HEK293T (cell line): ENCODE data around the gene LTBR.
"Not testable (repeated sequence)": the region's sequence is repeated elsewhere in the genome, so short reads cannot be mapped to it uniquely, and the experiment has no call there.

Experiments
- CTCF ChIA-PET: fragments of 350-600 bp; formaldehyde crosslinking; extraction: SDS; loops from one replicate; lab custom pipeline; 2021; ENCODE audit warnings: antibody characterized with exemption, inconsistent platforms; lab: Yijun Ruan, JAX
- POLR2A ChIA-PET: fragments of 350-600 bp; formaldehyde crosslinking; extraction: SDS; loops from one replicate; lab custom pipeline; 2020; ENCODE audit warnings: antibody characterized with exemption, inconsistent platforms; lab: Yijun Ruan, JAX
- DNase-seq: peaks from one replicate; pipeline ENCODE4 v3.0.0; 2012; ENCODE audit warnings: mixed read lengths; ENCODE audit errors: extremely low spot score
- ARNT ChIP-seq: fragments of 450-650 bp; IDR thresholded peaks from 2 replicates; pipeline ENCODE4 v1.6.1; 2017; ENCODE audit warnings: mild to moderate bottlenecking
- BHLHE40 ChIP-seq: fragments of 450-650 bp; IDR thresholded peaks from 2 replicates; pipeline ENCODE4 v1.6.1; 2016; ENCODE audit warnings: mild to moderate bottlenecking, moderate library complexity, borderline replicate concordance
- CTBP1 ChIP-seq: fragments of 450-650 bp; IDR thresholded peaks from 2 replicates; pipeline ENCODE4 v1.6.1; 2016; ENCODE audit warnings: borderline replicate concordance
- ELF4 ChIP-seq: fragments of 450-650 bp; IDR thresholded peaks from 2 replicates; pipeline ENCODE4 v1.6.1; 2017; ENCODE audit warnings: antibody characterized with exemption
- FOXA1 ChIP-seq: fragments of 450-650 bp; IDR thresholded peaks from 2 replicates; pipeline ENCODE4 v1.6.1; 2016; ENCODE audit warnings: mild to moderate bottlenecking
- FOXK2 ChIP-seq: fragments of 450-650 bp; IDR thresholded peaks from 2 replicates; pipeline ENCODE4 v1.6.1; 2016; ENCODE audit warnings: mild to moderate bottlenecking
- FOXM1 ChIP-seq: fragments of 450-650 bp; IDR thresholded peaks from 2 replicates; pipeline ENCODE4 v1.6.1; 2017; ENCODE audit warnings: mild to moderate bottlenecking, borderline replicate concordance
- HDGF ChIP-seq: fragments of 450-650 bp; IDR thresholded peaks from 2 replicates; pipeline ENCODE4 v1.6.1; 2017; ENCODE audit warnings: antibody characterized with exemption, borderline replicate concordance
- L3MBTL2 ChIP-seq: fragments of 450-650 bp; conservative IDR thresholded peaks from 2 replicates; pipeline ENCODE4 v1.6.1; 2016; ENCODE audit warnings: mild to moderate bottlenecking
- LEF1 ChIP-seq: fragments of 450-650 bp; IDR thresholded peaks from 2 replicates; pipeline ENCODE4 v1.6.1; 2017; ENCODE audit warnings: mild to moderate bottlenecking, borderline replicate concordance
- NFRKB ChIP-seq: fragments of 450-650 bp; IDR thresholded peaks from 2 replicates; pipeline ENCODE4 v1.6.1; 2016; ENCODE audit warnings: mild to moderate bottlenecking, moderate library complexity
- SP1 ChIP-seq: fragments of 450-650 bp; IDR thresholded peaks from 2 replicates; pipeline ENCODE4 v1.6.1; 2017
- SUZ12 ChIP-seq: fragments of 450-650 bp; IDR thresholded peaks from 2 replicates; pipeline ENCODE4 v1.6.1; 2016; ENCODE audit warnings: mild to moderate bottlenecking
- TARDBP ChIP-seq: fragments of 450-650 bp; IDR thresholded peaks from 2 replicates; pipeline ENCODE4 v1.6.1; 2016
- ZNF384 ChIP-seq: fragments of 450-650 bp; IDR thresholded peaks from 2 replicates; pipeline ENCODE4 v1.6.1; 2016
- TF ChIP-seq, protein P1 (sequence below): fragments of 450-650 bp; IDR thresholded peaks from 2 replicates; pipeline ENCODE4 v1.6.1; 2016

Gene LTBR

DNA sequence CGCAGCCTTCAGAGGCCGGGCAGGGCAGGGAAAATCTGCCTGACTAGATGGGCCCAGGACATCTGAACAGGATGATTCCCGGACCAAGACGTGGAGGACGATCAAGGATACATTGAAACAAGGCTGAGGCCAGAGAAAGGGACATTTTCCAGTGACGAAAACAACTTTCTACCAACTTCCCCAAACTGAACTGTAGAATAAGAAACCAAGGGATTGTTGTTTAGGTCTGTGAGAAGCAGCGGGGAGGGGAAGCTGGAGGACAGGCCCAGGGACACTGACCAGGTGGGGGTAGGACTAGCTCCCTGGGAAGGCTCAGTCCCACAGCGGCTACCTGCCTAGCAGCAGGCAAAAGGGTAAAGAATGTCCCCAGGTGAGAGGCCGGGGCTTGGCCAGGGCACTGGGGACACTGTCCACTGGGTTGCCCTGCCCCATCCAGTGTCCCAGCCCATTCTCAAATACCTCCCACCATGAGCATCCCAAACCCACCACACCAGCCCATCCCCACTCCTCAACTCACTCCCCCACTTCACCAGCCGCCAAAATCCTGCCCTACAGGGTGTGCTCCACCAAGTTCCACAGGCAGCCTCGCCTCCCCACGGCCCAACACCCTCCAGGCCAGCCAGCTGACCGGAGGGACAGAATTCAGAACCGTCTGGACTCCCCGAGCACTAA is 43.1 kb upstream of the LTBR start:
- TF ChIP-seq ELF4 (no peak), CTBP1 (no peak), ZNF384 (no peak), ARNT (no peak), HDGF (no peak), TARDBP (no peak), SUZ12 (no peak), LEF1 (no peak), SP1 (no peak), NFRKB (no peak), BHLHE40 (no peak), FOXA1 (no peak), FOXK2 (no peak), L3MBTL2 (no peak), FOXM1 (no peak)
- TF ChIP-seq, protein P1, sequence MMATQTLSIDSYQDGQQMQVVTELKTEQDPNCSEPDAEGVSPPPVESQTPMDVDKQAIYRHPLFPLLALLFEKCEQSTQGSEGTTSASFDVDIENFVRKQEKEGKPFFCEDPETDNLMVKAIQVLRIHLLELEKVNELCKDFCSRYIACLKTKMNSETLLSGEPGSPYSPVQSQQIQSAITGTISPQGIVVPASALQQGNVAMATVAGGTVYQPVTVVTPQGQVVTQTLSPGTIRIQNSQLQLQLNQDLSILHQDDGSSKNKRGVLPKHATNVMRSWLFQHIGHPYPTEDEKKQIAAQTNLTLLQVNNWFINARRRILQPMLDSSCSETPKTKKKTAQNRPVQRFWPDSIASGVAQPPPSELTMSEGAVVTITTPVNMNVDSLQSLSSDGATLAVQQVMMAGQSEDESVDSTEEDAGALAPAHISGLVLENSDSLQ: no peak
- no peak for DNase-seq
- POLR2A ChIA-PET: interaction anchor here (0.8 to 3.2 kb wide), 6 partner anchors 17 to 193 kb away, joined by 3 to 17 read pairs (median 4); partner anchors contain the start of gene GAPDH

DNA sequence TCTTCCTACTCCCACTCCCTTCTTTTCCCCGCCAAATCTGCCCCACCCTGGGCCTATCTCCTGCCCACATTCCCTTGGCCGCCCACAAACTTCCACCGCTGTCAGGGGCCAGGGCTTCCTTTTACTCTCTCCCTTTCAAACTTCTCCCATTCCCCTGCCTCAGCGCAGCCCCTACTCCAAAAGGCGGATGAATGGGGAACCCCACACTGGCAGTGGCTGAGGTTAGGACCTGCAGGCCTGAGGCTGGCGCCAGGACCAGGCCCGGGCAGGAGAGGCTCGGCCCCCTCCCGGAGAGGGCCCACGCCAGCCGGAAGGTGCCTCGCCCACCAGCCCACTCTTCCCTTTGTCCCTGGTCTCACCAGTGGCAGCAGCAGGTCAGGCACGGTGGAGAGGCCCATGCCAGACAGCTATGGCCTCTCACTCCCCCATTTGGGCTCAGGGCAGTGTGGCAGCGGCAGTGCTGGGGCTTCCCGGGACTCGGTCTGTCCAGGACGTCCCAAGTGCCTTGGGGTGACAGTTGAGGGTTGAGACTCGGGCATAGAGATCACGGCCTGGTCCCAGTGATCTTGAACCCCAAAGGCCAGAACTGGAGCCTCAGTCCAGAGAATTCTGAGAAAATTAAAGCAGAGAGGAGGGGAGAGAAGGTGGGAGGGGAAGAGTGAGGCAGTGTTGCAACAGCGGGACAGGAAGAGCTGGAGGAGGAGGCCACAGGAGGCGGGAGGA is 42.4 kb upstream of the LTBR start, which contains the start of gene TNFRSF1A:
TNFRSF1A (minus strand) TSS at position 660 of the 723 bp plus-strand sequence; CDS start at position 398, 262 bp downstream.
- POLR2A ChIA-PET: interaction anchor here (0.5 to 3.2 kb wide), 11 partner anchors 15 to 192 kb away, joined by 3 to 17 read pairs (median 4); partner anchors contain the start of genes GAPDH and VAMP1
- DNase-seq: peak; percentile 75
- TF ChIP-seq CTBP1 (no peak), ZNF384 (no peak), SUZ12 (no peak)

More for the DNA sequence above, 43.1 kb upstream of the LTBR start:
- CTCF ChIA-PET: interaction anchor here (1.5 kb wide), 1 partner anchor 22 kb away, joined by 3 read pairs; no protein-coding TSS in a partner anchor

DNA sequence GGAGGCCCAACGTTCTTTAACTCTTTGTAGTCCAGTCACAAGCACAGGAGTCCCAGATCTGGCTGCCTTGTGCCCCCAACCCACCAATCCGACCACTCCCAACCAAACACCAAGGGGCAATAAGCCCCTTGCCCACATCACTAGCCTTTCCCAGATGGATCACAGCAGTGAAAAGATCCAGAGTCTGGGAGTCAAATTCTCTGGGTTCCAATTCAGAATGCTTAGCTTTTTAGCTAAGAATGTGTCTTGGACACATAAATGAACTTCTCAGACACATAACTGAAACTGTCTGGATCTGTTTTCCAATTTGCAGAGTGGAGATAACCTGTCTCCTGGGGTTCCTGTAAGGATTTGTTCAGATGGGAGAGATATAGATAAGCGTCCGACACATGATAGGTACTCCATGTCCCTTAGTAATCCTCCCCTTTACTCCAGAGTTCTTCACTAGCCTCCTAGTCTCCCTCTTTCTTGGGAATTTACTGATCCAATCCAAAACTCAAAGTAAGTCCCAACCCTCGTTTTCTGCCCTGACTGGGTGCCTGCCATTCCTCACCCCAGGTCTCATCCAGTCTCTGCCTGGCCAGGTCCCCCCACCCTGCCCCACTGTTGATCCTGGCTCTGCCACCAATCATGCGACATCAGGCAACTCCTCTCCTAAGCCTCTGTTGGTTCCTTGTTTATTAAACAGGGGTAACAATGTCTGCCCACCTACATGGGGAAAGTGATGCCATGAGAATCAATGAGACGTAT is 41.6 kb upstream of the LTBR start:
- ChIA-PET POLR2A (interaction anchor here (0.5 to 3.2 kb wide), 11 partner anchors 16 to 192 kb away, joined by 3 to 17 read pairs (median 4); partner anchors contain the start of genes GAPDH and VAMP1), CTCF (interaction anchor here (0.8 to 1.0 kb wide), 2 partner anchors 16 to 29 kb away, joined by 3 to 8 read pairs; no protein-coding TSS in a partner anchor)
- DNase-seq: no peak
- TF ChIP-seq L3MBTL2 (no peak), FOXA1 (no peak), CTBP1 (no peak), LEF1 (no peak), TARDBP (no peak), SP1 (no peak), ZNF384 (no peak), NFRKB (no peak), FOXK2 (no peak)

More for the DNA sequence above, 42.4 kb upstream of the LTBR start, which contains the start of gene TNFRSF1A:
- CTCF ChIA-PET: interaction anchor here (0.8 to 1.5 kb wide), 3 partner anchors 15 to 30 kb away, joined by 3 to 8 read pairs (median 3); no protein-coding TSS in a partner anchor

DNA sequence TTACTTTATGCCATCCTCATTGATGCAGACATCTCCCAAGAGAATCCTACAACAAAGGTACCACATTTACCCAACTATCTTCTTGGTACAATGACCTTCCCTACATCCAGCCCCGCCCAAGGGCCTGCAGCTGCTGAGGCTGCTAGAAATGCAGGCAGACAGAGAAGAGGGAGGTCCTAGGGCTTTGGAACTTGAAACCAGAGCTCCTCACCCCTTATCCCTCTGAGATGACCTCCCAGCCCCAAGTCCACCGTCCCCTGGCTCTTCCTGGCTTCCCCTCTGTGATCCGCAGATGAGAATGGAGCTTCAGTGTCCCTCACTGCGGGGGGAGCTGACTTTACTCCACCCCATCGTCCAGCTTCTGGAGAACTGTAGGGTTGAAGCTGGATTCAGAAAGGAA is 40.4 kb upstream of the LTBR start:
- CTCF ChIA-PET: interaction anchor here (2.0 kb wide), 1 partner anchor 19 kb away, joined by 5 read pairs; no protein-coding TSS in a partner anchor

DNA sequence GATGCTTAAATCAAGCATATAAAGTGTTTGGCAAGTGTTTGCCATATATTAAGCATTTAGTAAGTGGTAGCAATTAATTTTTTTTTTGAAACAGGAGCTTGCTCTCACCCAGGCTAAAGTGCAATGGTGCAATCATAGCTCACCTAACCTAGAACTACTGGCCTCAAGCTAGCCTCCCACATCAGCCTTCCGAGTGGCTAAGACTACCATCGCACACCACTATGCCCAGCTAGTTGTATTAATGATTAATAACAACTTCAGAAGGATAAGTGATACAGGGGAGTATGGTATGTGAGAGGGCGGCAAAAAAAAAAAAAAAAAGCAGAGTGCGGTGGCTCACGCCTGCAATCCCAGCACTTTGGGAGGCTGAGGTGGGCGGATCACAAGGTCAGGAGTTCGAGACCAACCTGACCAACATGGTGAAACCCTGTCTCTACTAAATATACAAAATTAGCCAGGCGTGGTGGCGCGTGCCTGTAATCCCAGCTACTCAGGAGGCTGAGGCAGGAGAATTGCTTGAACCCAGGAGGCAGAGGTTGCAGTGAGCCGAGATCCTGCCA is 39.8 kb upstream of the LTBR start:
- ChIA-PET CTCF (interaction anchor here (0.6 to 2.0 kb wide), 3 partner anchors 16 to 600 kb away, joined by 3 to 11 read pairs (median 5); no protein-coding TSS in a partner anchor), POLR2A (interaction anchor here (0.6 to 1.0 kb wide), 4 partner anchors 12 to 345 kb away, joined by 3 to 5 read pairs (median 4); partner anchors contain the start of genes VAMP1 and ZNF384)

More for the DNA sequence above, 40.4 kb upstream of the LTBR start:
- POLR2A ChIA-PET: interaction anchor here (0.7 to 1.3 kb wide), 4 partner anchors 13 to 346 kb away, joined by 3 to 5 read pairs (median 4); partner anchors contain the start of genes VAMP1 and ZNF384
- TF ChIP-seq LEF1 (no peak), FOXM1 (no peak), SP1 (no peak), NFRKB (no peak), TARDBP (no peak), ARNT (no peak), FOXK2 (no peak), L3MBTL2 (no peak), CTBP1 (no peak), HDGF (no peak)
- no peak for DNase-seq

More for the DNA sequence above, 39.8 kb upstream of the LTBR start:
- not testable (repeated sequence) for DNase-seq
